ENCODE data around the gene DGKG.

DGKG gene

DNA sequence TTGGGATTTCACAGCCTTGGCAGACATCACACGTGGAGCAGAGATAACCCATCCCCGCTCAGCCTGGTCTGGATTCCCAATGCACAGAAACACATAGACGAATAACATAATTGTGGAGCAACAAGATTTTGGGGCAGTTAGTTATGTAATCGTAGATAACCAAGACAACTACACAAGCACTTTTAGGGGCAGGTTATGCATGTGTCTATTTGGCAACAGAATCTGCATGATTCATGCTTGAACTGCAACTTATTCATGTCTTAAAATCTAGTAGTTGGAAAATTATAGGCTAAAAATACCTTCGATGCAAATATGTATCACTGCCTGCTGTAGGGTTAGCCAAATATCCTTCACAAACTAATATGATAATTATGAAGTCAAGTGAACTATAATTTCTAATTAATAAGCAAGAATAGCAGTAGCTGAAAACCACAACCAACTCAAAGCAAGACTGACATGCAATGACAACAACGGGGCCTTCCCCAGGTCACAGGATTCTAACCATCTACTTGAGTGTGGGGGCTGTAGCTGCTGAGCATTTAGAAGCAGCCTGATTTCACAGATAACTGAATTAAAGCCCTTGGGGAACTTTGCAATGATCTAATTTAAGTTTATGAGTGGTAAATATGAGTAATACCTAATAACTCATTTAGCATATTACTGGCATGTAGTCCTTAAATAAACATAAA lies 31.1 kb downstream of the DGKG start:
- Mint-ChIP-seq H3K4me3 (no peak overlapping the region), H3K9me3 (no peaks in the 10 kb centered on the region), H3K4me1 (peaks cover 7% of the 10 kb centered on the region), H3K27me3 (ENCODE audit: low read depth, poor library complexity) (peaks cover 5% of the 10 kb centered on the region), H3K27ac (no peak overlapping the region), H3K36me3 (ENCODE audit: low read depth) (no peaks in the 10 kb centered on the region)
- DNase-seq = no peak
- TF ChIP-seq, protein P1, sequence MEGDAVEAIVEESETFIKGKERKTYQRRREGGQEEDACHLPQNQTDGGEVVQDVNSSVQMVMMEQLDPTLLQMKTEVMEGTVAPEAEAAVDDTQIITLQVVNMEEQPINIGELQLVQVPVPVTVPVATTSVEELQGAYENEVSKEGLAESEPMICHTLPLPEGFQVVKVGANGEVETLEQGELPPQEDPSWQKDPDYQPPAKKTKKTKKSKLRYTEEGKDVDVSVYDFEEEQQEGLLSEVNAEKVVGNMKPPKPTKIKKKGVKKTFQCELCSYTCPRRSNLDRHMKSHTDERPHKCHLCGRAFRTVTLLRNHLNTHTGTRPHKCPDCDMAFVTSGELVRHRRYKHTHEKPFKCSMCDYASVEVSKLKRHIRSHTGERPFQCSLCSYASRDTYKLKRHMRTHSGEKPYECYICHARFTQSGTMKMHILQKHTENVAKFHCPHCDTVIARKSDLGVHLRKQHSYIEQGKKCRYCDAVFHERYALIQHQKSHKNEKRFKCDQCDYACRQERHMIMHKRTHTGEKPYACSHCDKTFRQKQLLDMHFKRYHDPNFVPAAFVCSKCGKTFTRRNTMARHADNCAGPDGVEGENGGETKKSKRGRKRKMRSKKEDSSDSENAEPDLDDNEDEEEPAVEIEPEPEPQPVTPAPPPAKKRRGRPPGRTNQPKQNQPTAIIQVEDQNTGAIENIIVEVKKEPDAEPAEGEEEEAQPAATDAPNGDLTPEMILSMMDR (IDR thresholded peaks at IDR 0.05) = no peak

DNA sequence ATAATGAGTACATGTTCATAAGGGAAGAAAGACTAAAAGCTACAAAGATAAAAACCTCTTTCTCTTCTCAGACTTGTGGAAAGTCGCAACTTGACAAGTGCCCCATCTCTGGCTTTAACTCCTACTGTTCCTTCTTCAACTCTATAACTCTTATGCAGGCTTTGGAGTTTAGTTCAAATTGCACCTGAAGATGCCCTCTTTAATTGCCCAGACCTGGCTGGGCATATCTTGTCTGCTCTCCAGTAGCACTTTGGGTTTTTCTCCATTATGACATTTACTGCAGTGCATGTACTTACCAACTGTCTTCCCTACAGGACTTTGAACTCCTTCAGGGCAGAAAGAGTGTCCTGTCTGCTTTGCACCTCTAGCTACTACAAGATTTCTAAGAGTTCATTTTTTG lies 32.4 kb downstream of the DGKG start:
- H3K4me1 Mint-ChIP-seq = peaks cover 7% of the 10 kb centered on the region
- H3K27me3 Mint-ChIP-seq (ENCODE audit: low read depth, poor library complexity) = peaks cover 3% of the 10 kb centered on the region
- no peaks in the 10 kb centered on the region for H3K9me3 Mint-ChIP-seq
- H3K27ac Mint-ChIP-seq = no peak overlapping the region
- DNase-seq = no peak
- H3K36me3 Mint-ChIP-seq (ENCODE audit: low read depth) = no peaks in the 10 kb centered on the region
- TF ChIP-seq, protein P1 (IDR thresholded peaks at IDR 0.05) = no peak
- no peak overlapping the region for H3K4me3 Mint-ChIP-seq

DNA sequence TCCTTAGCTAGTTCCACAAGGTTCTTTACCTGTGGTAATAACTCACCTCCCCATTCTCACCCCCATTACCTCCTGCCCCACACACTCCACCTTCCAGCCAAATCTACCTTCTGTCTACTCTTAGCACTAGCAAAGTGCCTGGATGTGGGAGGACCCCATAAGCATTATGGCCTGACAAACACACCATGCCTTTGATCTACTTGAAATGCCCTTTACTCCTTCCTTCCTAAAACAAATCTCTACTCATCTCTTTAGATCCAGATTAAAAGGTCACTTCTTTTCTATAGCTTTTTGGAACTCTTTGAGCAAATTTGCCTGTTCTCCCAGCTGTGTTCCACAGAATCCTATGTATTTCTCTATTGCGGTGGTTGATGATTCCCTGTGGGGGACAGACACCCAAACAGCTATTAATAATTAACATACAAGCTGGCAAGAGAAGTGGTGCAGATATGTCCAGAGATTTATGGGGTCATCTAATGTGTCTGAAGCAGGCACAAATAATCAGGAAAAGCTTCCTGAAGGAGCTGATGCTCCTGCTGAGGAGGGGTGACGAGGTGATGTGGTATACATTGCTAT lies 34.0 kb downstream of the DGKG start:
- no peaks in the 10 kb centered on the region for H3K9me3 Mint-ChIP-seq
- peaks cover 7% of the 10 kb centered on the region for H3K4me1 Mint-ChIP-seq
- TF ChIP-seq, protein P1 (IDR thresholded peaks at IDR 0.05) = no peak
- no peak for DNase-seq
- H3K27ac Mint-ChIP-seq = no peak overlapping the region
- H3K4me3 Mint-ChIP-seq = no peak overlapping the region
- no peaks in the 10 kb centered on the region for H3K36me3 Mint-ChIP-seq (ENCODE audit: low read depth)
- no peaks in the 10 kb centered on the region for H3K27me3 Mint-ChIP-seq (ENCODE audit: low read depth, poor library complexity)

DNA sequence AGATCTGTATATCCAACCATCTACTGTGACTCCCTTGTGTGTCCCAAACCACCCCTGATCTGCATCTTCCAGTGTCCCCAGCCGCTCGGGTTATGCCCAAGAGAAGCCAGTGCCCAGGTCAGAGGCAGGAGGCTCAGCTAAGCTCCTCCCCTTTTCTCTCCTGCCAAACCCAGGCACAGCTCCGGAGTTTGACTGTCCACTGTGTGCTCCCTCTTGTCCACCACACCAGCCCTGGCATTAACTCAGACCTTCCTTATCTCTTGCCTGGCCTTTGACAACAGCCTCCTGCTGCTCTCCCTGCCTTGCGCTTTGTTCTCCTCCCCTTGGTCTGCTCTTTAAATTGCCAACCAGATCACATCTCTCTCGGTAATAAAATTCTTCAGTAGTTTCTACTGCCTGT lies 39.3 kb downstream of the DGKG start:
- TF ChIP-seq, protein P1 (IDR thresholded peaks at IDR 0.05) = no peak
- Mint-ChIP-seq H3K36me3 (ENCODE audit: low read depth) (no peaks in the 10 kb centered on the region), H3K9me3 (no peaks in the 10 kb centered on the region), H3K27ac (no peak overlapping the region), H3K27me3 (ENCODE audit: low read depth, poor library complexity) (peaks cover 3% of the 10 kb centered on the region), H3K4me3 (no peak overlapping the region), H3K4me1 (peaks cover 2% of the 10 kb centered on the region)
- no peak for DNase-seq

DNA sequence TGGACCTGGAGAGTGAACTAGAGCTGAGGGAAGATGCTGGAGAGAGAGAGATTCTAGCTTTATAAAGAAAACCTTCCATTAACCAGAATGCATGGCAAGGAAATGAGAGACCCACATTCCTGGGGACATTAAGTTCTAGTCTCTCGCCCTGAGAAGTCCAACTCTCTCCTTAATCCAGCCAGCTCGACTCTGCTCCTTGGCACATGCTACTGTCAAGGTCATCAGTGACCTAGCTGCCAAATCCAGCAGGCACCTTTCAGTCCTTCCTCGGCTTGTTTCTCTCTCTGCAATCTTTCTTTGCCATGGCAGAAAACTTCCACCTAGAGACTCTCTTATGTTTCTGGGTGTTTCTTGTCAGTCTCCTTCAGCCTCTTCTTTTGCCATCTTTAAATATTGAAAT lies 40.3 kb downstream of the DGKG start:
- Mint-ChIP-seq H3K27me3 (ENCODE audit: low read depth, poor library complexity) (peaks cover 3% of the 10 kb centered on the region), H3K27ac (no peak overlapping the region), H3K9me3 (no peaks in the 10 kb centered on the region), H3K4me1 (no peaks in the 10 kb centered on the region), H3K4me3 (no peak overlapping the region), H3K36me3 (ENCODE audit: low read depth) (no peaks in the 10 kb centered on the region)
- TF ChIP-seq, protein P1 (IDR thresholded peaks at IDR 0.05) = no peak
- DNase-seq = no peak

Data from nephron progenitor cell (in vitro differentiated cells).